ENCODE measurements around the gene MAGI2. TPM values are rescaled to one million over a fixed set of nuclear protein-coding genes. Genes with fewer than 3 reads are reported as not detected.

Gene MAGI2
- total RNA-seq, 1 donor from 2014 or later: 0.38 TPM

DNA sequence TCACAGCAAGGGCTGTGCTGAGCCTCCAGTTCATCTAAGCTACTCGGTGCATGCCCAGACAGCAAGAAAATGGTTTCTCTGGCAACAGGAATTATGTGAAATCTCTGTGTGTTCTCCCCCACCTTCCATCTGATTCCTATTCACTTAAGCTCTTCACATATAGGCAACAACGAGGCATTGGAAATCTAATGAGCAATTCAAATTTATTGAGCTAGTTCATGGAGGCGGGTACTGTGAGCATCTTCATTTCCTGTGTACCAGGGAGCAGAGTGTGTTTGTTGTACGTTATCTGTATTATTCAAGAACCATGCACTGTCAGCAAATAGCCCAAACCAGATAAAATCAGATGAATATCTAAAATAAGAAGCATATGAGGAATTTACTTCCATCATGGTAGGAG, 739.1 kb downstream of the MAGI2 start:
- intact Hi-C loops (cut with micrococcal nuclease): no loop called here
- POLR2A ChIA-PET: no interaction called here
- no peak for DNase-seq
- no peaks in the 10 kb centered on the region for H3K9me3 Mint-ChIP-seq
- CTCF ChIA-PET: interaction anchor here (1.5 kb wide), 1 partner anchor 8 kb away, joined by 3 read pairs; no protein-coding TSS in a partner anchor
- H3K4me1 Mint-ChIP-seq: no peaks in the 10 kb centered on the region
- H3K4me3 Mint-ChIP-seq: no peak overlapping the region
- ATAC-seq (ENCODE audit: low read depth): no peak
- no peak overlapping the region for H3K27ac Mint-ChIP-seq
- H3K36me3 Mint-ChIP-seq (ENCODE audit: low read depth): no peaks in the 10 kb centered on the region
- H3K27me3 Mint-ChIP-seq: no peaks in the 10 kb centered on the region
- TF ChIP-seq, protein P1, sequence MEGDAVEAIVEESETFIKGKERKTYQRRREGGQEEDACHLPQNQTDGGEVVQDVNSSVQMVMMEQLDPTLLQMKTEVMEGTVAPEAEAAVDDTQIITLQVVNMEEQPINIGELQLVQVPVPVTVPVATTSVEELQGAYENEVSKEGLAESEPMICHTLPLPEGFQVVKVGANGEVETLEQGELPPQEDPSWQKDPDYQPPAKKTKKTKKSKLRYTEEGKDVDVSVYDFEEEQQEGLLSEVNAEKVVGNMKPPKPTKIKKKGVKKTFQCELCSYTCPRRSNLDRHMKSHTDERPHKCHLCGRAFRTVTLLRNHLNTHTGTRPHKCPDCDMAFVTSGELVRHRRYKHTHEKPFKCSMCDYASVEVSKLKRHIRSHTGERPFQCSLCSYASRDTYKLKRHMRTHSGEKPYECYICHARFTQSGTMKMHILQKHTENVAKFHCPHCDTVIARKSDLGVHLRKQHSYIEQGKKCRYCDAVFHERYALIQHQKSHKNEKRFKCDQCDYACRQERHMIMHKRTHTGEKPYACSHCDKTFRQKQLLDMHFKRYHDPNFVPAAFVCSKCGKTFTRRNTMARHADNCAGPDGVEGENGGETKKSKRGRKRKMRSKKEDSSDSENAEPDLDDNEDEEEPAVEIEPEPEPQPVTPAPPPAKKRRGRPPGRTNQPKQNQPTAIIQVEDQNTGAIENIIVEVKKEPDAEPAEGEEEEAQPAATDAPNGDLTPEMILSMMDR (IDR thresholded peaks at IDR 0.05): no peak

DNA sequence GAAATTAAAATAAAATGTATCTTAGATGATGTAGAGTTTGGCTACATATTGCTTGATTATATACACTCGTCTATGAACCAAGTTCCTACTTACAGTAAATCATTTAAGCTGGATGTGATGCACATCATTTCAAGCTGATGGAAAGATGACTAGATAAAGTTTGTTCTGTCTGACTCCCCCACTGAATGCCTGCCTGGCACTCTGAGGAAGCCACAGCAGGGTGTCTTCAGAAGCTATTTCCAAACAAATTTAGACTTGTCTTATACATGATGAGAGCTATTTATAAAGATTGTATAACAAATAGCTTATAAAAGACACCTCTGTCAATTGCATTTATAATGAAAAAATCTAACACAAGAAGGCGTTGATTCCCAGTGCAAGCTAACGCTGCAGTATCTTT, 741.4 kb downstream of the MAGI2 start:
- H3K27ac Mint-ChIP-seq: no peak overlapping the region
- TF ChIP-seq, protein P1 (IDR thresholded peaks at IDR 0.05): no peak
- ATAC-seq (ENCODE audit: low read depth) (no peak), DNase-seq (no peak)
- no peaks in the 10 kb centered on the region for H3K36me3 Mint-ChIP-seq (ENCODE audit: low read depth)
- H3K4me3 Mint-ChIP-seq: no peak overlapping the region
- no peaks in the 10 kb centered on the region for H3K27me3 Mint-ChIP-seq
- ChIA-PET POLR2A (no interaction called here), CTCF (no interaction called here)
- intact Hi-C loops (cut with micrococcal nuclease): no loop called here
- H3K4me1 Mint-ChIP-seq: no peaks in the 10 kb centered on the region
- no peaks in the 10 kb centered on the region for H3K9me3 Mint-ChIP-seq

DNA sequence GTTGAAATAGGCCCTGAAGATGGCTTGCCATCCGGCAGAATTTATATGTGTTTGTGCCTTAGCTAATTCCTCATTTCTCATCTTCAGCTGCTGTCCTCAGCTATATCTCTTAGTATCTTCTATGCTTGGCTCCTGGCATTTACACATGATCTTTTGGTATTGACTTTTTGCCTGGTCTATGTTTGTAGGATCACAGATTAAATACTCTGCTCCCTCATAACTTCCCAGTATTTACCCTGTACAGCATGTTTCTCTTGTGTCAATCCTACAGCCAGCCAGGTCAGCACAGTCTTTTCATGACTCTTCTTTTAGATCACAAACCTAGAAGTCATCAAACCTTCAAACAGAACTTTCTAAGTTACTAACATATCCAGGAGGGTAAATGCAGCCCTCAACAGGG, 743.8 kb downstream of the MAGI2 start:
- no peak for DNase-seq
- ChIA-PET POLR2A (no interaction called here), CTCF (no interaction called here)
- Mint-ChIP-seq H3K4me1 (no peaks in the 10 kb centered on the region), H3K27me3 (no peaks in the 10 kb centered on the region), H3K9me3 (no peaks in the 10 kb centered on the region), H3K27ac (no peak overlapping the region), H3K36me3 (ENCODE audit: low read depth) (no peaks in the 10 kb centered on the region), H3K4me3 (no peak overlapping the region)
- TF ChIP-seq, protein P1 (IDR thresholded peaks at IDR 0.05): no peak
- ATAC-seq (ENCODE audit: low read depth): no peak
- intact Hi-C loops (cut with micrococcal nuclease): no loop called here

DNA sequence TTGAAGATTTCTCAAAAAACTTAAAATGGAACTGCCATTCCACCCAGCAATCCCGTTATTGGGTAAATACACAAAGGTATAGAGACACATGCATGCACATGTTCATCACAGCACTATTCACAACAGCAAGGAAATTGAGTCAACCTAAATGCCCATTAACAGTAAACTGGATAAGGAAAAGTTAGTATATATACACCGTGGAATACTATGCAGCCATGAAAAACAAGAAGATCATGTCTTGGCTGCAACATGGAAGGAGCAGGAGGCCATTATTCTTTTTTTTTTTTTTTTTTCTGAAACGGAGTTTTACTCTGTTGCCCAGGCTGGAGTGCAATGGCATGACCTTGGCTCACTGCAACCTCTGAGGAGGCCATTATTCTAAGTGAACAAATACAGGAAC, 749.0 kb downstream of the MAGI2 start:
- H3K36me3 Mint-ChIP-seq (ENCODE audit: low read depth): no peaks in the 10 kb centered on the region
- no peak overlapping the region for H3K27ac Mint-ChIP-seq
- no peak overlapping the region for H3K4me3 Mint-ChIP-seq
- TF ChIP-seq, protein P1 (IDR thresholded peaks at IDR 0.05): no peak
- intact Hi-C loops (cut with micrococcal nuclease): no loop called here
- CTCF ChIA-PET: interaction anchor here (1.4 kb wide), 1 partner anchor 8 kb away, joined by 3 read pairs; no protein-coding TSS in a partner anchor
- DNase-seq: no peak
- H3K9me3 Mint-ChIP-seq: peaks cover 3% of the 10 kb centered on the region
- ATAC-seq (ENCODE audit: low read depth): no peak
- H3K4me1 Mint-ChIP-seq: no peaks in the 10 kb centered on the region
- H3K27me3 Mint-ChIP-seq: no peaks in the 10 kb centered on the region
- POLR2A ChIA-PET: no interaction called here

DNA sequence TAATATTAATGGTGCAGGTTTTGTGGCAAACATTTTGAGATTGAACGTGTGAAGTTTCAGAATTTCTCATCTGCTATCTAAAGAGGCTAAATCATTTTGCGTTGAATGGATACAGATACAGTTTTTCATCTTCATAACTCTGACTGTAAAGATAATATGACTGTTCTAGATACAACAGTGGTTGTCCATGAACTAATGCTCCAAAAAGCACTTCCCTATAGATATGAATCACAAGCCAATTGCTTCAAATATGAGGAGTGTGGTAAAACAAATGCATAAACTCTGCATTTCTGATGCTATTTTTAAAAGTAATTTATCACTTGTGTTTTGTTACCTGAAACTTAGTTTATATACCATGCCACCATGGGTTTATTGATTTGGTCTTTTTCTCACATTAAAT, 750.1 kb downstream of the MAGI2 start:
- no peaks in the 10 kb centered on the region for H3K27me3 Mint-ChIP-seq
- POLR2A ChIA-PET: no interaction called here
- intact Hi-C loops (cut with micrococcal nuclease): no loop called here

More for the DNA sequence above, 750.1 kb downstream of the MAGI2 start:
- CTCF ChIA-PET: no interaction called here
- ATAC-seq (ENCODE audit: low read depth) (no peak), DNase-seq (no peak)
- Mint-ChIP-seq H3K9me3 (peaks cover 3% of the 10 kb centered on the region), H3K4me3 (no peak overlapping the region), H3K36me3 (ENCODE audit: low read depth) (no peaks in the 10 kb centered on the region), H3K4me1 (no peaks in the 10 kb centered on the region), H3K27ac (no peak overlapping the region)
- TF ChIP-seq, protein P1 (IDR thresholded peaks at IDR 0.05): no peak

Measured in activated B cell treated with CpG ODN at 0.5 μM for 24 hours (primary cell).